ENCODE measurements around the gene POU2F3.
A peak's percentile ranks its signal among the peaks of the same experiment; 100 is the strongest.

The POU2F3 gene

DNA sequence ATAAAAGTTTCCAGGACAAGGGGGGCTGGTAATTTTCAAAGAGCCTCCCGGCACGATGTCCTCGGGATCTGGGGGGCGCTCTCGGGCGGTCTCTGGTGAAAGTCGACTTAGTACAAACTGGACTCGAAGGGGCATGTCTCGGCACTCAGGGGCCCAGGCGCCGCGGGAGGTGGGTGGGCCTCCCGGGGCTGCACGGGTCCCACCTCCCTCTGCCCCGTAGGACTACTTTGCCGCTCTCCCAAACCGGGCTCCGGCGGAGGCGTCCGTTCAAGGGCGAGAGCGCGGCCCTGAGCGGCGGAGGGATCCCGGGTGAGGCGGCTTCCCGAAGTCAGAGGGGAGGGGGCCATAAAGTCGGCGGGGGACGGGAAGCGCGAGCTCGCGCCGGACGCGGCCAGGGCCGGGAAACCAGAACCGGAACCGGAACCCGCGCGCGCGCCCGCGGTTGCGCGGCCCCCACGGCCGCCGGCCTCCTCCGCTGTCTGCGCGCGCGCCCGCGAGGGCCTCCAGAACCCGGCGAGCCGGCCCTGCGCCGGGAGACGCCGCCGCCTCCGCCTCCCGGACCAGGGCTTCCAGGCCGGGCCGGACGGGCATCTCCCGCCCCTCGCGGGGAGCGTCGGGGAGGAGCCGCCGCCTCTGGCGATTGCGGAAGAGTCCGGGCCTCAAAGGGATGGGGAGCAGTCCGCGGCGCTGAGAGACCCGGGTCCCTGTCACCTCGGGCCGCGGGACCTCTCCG lies 96.1 kb downstream of the POU2F3 start, which contains the start of gene ARHGEF12 (continued):
- TF ChIP-seq HOXA7 (CRISPR knock-in tag; IDR thresholded peaks at IDR 0.05; ENCODE audit: borderline replicate concordance) = no peak
- TF ChIP-seq MEIS1 (CRISPR knock-in tag; IDR thresholded peaks at IDR 0.05; ENCODE audit: borderline replicate concordance) = no peak
- TF ChIP-seq ZNF335 (tag by site-specific recombination; conservative IDR thresholded peaks at IDR 0.05) = peak; percentile 62
- peak; percentile 72 for TF ChIP-seq ZNF76 (tag by site-specific recombination; IDR thresholded peaks at IDR 0.05; ENCODE audit: borderline replicate concordance, low read depth)
- no peak for TF ChIP-seq ZNF645 (tag by site-specific recombination; IDR thresholded peaks at IDR 0.05)
- TF ChIP-seq SCRT2 (tag by site-specific recombination; IDR thresholded peaks at IDR 0.05) = peak; percentile 35; the same call in 1 of the 2 replicates
- TF ChIP-seq ZNF433 (tag by site-specific recombination; IDR thresholded peaks at IDR 0.05; ENCODE audit: low read depth) = no peak
- TF ChIP-seq ZSCAN30 (tag by site-specific recombination; IDR thresholded peaks at IDR 0.05) = peak; percentile 98
- TF ChIP-seq BCL11B (tag by site-specific recombination; IDR thresholded peaks at IDR 0.05; ENCODE audit: low read depth) = peak; percentile 91
- TF ChIP-seq ZNF830 (tag by site-specific recombination; IDR thresholded peaks at IDR 0.05; ENCODE audit: low read depth) = no peak
- no peak for TF ChIP-seq ZNF837 (tag by site-specific recombination; IDR thresholded peaks at IDR 0.05)
- TF ChIP-seq, protein P1, sequence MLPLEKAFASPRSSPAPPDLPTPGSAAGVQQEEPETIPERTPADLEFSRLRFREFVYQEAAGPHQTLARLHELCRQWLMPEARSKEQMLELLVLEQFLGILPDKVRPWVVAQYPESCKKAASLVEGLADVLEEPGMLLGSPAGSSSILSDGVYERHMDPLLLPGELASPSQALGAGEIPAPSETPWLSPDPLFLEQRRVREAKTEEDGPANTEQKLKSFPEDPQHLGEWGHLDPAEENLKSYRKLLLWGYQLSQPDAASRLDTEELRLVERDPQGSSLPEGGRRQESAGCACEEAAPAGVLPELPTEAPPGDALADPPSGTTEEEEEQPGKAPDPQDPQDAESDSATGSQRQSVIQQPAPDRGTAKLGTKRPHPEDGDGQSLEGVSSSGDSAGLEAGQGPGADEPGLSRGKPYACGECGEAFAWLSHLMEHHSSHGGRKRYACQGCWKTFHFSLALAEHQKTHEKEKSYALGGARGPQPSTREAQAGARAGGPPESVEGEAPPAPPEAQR (tag by site-specific recombination; IDR thresholded peaks at IDR 0.05) = peak; percentile 92
- TF ChIP-seq, protein P2, sequence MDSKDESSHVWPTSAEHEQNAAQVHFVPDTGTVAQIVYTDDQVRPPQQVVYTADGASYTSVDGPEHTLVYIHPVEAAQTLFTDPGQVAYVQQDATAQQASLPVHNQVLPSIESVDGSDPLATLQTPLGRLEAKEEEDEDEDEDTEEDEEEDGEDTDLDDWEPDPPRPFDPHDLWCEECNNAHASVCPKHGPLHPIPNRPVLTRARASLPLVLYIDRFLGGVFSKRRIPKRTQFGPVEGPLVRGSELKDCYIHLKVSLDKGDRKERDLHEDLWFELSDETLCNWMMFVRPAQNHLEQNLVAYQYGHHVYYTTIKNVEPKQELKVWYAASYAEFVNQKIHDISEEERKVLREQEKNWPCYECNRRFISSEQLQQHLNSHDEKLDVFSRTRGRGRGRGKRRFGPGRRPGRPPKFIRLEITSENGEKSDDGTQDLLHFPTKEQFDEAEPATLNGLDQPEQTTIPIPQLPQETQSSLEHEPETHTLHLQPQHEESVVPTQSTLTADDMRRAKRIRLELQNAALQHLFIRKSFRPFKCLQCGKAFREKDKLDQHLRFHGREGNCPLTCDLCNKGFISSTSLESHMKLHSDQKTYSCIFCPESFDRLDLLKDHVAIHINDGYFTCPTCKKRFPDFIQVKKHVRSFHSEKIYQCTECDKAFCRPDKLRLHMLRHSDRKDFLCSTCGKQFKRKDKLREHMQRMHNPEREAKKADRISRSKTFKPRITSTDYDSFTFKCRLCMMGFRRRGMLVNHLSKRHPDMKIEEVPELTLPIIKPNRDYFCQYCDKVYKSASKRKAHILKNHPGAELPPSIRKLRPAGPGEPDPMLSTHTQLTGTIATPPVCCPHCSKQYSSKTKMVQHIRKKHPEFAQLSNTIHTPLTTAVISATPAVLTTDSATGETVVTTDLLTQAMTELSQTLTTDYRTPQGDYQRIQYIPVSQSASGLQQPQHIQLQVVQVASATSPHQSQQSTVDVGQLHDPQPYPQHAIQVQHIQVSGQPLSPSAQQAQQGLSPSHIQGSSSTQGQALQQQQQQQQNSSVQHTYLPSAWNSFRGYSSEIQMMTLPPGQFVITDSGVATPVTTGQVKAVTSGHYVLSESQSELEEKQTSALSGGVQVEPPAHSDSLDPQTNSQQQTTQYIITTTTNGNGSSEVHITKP (tag by site-specific recombination; IDR thresholded peaks at IDR 0.05) = peak; percentile 58
- TF ChIP-seq, protein P3, sequence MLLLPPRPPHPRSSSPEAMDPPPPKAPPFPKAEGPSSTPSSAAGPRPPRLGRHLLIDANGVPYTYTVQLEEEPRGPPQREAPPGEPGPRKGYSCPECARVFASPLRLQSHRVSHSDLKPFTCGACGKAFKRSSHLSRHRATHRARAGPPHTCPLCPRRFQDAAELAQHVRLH (tag by site-specific recombination; IDR thresholded peaks at IDR 0.05) = peak; percentile 79
- TF ChIP-seq GLI2 (tag by site-specific recombination; IDR thresholded peaks at IDR 0.05; ENCODE audit: borderline replicate concordance, low read depth) = no peak
- no peak for TF ChIP-seq PRDM6 (tag by site-specific recombination; IDR thresholded peaks at IDR 0.05)
- peak; percentile 55; the same call in 1 of the 2 replicates for TF ChIP-seq REST (tag by site-specific recombination; IDR thresholded peaks at IDR 0.05)
- 0 out of 2 replicates have a peak, but pooled peaks have one; percentile 48 for TF ChIP-seq GLI4 (tag by site-specific recombination; IDR thresholded peaks at IDR 0.05)
- TF ChIP-seq, protein P4, sequence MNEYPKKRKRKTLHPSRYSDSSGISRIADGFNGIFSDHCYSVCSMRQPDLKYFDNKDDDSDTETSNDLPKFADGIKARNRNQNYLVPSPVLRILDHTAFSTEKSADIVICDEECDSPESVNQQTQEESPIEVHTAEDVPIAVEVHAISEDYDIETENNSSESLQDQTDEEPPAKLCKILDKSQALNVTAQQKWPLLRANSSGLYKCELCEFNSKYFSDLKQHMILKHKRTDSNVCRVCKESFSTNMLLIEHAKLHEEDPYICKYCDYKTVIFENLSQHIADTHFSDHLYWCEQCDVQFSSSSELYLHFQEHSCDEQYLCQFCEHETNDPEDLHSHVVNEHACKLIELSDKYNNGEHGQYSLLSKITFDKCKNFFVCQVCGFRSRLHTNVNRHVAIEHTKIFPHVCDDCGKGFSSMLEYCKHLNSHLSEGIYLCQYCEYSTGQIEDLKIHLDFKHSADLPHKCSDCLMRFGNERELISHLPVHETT (tag by site-specific recombination; IDR thresholded peaks at IDR 0.05) = peak; percentile 95
- 0 out of 2 replicates have a peak, but pooled peaks have one; percentile 22 for TF ChIP-seq TCF7L2 (IDR thresholded peaks at IDR 0.05; ENCODE audit: borderline replicate concordance, low read depth, low read length)
- peak; percentile 95 for TF ChIP-seq ZFP37 (tag by site-specific recombination; IDR thresholded peaks at IDR 0.05)
- peak; percentile 74 for TF ChIP-seq KLF1 (tag by site-specific recombination; IDR thresholded peaks at IDR 0.05)
- TF ChIP-seq KLF16 (tag by site-specific recombination; IDR thresholded peaks at IDR 0.05) = peak; percentile 96
- TF ChIP-seq, protein P5, sequence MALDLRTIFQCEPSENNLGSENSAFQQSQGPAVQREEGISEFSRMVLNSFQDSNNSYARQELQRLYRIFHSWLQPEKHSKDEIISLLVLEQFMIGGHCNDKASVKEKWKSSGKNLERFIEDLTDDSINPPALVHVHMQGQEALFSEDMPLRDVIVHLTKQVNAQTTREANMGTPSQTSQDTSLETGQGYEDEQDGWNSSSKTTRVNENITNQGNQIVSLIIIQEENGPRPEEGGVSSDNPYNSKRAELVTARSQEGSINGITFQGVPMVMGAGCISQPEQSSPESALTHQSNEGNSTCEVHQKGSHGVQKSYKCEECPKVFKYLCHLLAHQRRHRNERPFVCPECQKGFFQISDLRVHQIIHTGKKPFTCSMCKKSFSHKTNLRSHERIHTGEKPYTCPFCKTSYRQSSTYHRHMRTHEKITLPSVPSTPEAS (tag by site-specific recombination; IDR thresholded peaks at IDR 0.05) = no peak
